HEK293 (cell line): Measurements from ENCODE around the gene EGFR.
A peak's percentile ranks its signal among the peaks of the same experiment; 100 is the strongest.

Experiments used
- HIC1 ChIP-seq: fragments of 450-650 bp; formaldehyde crosslinking; IDR thresholded peaks from 2 replicates; pipeline ENCODE4 v1.5.1; 2016; ENCODE audit warnings: missing biosample characterization, missing genetic modification characterization
- HOXA7 ChIP-seq: sonication (generic); formaldehyde crosslinking; IDR thresholded peaks from 2 replicates; pipeline ENCODE4 v1.8.1; 2022; ENCODE audit warnings: missing genetic modification reagents, borderline replicate concordance
- KLF1 ChIP-seq: fragments of 450-650 bp; formaldehyde crosslinking; IDR thresholded peaks from 2 replicates; pipeline ENCODE4 v1.5.1; 2016; ENCODE audit warnings: missing biosample characterization, missing genetic modification characterization
- MYNN ChIP-seq: fragments of 450-650 bp; formaldehyde crosslinking; IDR thresholded peaks from 2 replicates; pipeline ENCODE4 v1.5.1; 2016; ENCODE audit warnings: missing biosample characterization, missing genetic modification characterization, borderline replicate concordance
- PRDM10 ChIP-seq: fragments of 450-650 bp; formaldehyde crosslinking; IDR thresholded peaks from 2 replicates; pipeline ENCODE4 v1.5.1; 2016; ENCODE audit warnings: missing biosample characterization, missing genetic modification characterization
- PRDM6 ChIP-seq: fragments of 450-650 bp; formaldehyde crosslinking; IDR thresholded peaks from 2 replicates; pipeline ENCODE4 v1.5.1; 2017; ENCODE audit warnings: missing biosample characterization, missing genetic modification characterization
- SP7 ChIP-seq: fragments of 450-650 bp; formaldehyde crosslinking; IDR thresholded peaks from 2 replicates; pipeline ENCODE4 v1.5.1; 2016; ENCODE audit warnings: missing biosample characterization, missing genetic modification characterization
- TSHZ1 ChIP-seq: fragments of 450-650 bp; formaldehyde crosslinking; IDR thresholded peaks from 2 replicates; pipeline ENCODE4 v1.5.1; 2016; ENCODE audit warnings: missing biosample characterization, missing genetic modification characterization, borderline replicate concordance
- YY1 ChIP-seq: fragments of 450-650 bp; formaldehyde crosslinking; IDR thresholded peaks from 2 replicates; pipeline ENCODE4 v1.5.1; 2018; ENCODE audit warnings: missing biosample characterization, missing genetic modification characterization
- ZNF10 ChIP-seq: fragments of 450-650 bp; formaldehyde crosslinking; IDR thresholded peaks from 2 replicates; pipeline ENCODE4 v1.5.1; 2017; ENCODE audit warnings: missing biosample characterization, missing genetic modification characterization
- ZNF174 ChIP-seq: fragments of 450-650 bp; formaldehyde crosslinking; IDR thresholded peaks from 2 replicates; pipeline ENCODE4 v1.5.0; 2017; ENCODE audit warnings: missing biosample characterization, mild to moderate bottlenecking, missing genetic modification characterization
- ZNF175 ChIP-seq: fragments of 450-650 bp; formaldehyde crosslinking; IDR thresholded peaks from 2 replicates; pipeline ENCODE4 v1.5.1; 2016; ENCODE audit warnings: missing biosample characterization, missing genetic modification characterization
- ZNF184 ChIP-seq: fragments of 450-650 bp; IDR thresholded peaks from 2 replicates; pipeline ENCODE4 v1.5.1; 2018; ENCODE audit warnings: missing biosample characterization, mild to moderate bottlenecking, missing genetic modification characterization
- ZNF211 ChIP-seq: fragments of 450-650 bp; formaldehyde crosslinking; IDR thresholded peaks from 2 replicates; pipeline ENCODE4 v1.5.1; 2016; ENCODE audit warnings: low read depth, missing biosample characterization, missing genetic modification characterization
- ZNF223 ChIP-seq: fragments of 450-650 bp; formaldehyde crosslinking; IDR thresholded peaks from 2 replicates; pipeline ENCODE4 v1.5.1; 2016; ENCODE audit warnings: missing biosample characterization, missing genetic modification characterization
- ZNF24 ChIP-seq: fragments of 450-650 bp; formaldehyde crosslinking; IDR thresholded peaks from 2 replicates; pipeline ENCODE4 v1.5.1; 2016; ENCODE audit warnings: missing biosample characterization, missing genetic modification characterization
- ZNF266 ChIP-seq: fragments of 450-650 bp; formaldehyde crosslinking; IDR thresholded peaks from 2 replicates; pipeline ENCODE4 v1.5.1; 2016; ENCODE audit warnings: missing biosample characterization, missing genetic modification characterization, low read depth
- ZNF324 ChIP-seq: fragments of 450-650 bp; formaldehyde crosslinking; IDR thresholded peaks from 2 replicates; pipeline ENCODE4 v1.5.1; 2016; ENCODE audit warnings: missing biosample characterization, missing genetic modification characterization
- ZNF510 ChIP-seq: fragments of 450-650 bp; formaldehyde crosslinking; IDR thresholded peaks from 2 replicates; pipeline ENCODE4 v1.5.1; 2018; ENCODE audit warnings: mild to moderate bottlenecking, missing genetic modification characterization, missing biosample characterization; ENCODE audit not compliant: insufficient replicate concordance
- ZNF555 ChIP-seq: fragments of 450-650 bp; formaldehyde crosslinking; conservative IDR thresholded peaks from 2 replicates; pipeline ENCODE4 v1.5.1; 2017; ENCODE audit warnings: missing biosample characterization, mild to moderate bottlenecking, missing genetic modification characterization, inconsistent platforms
- ZNF623 ChIP-seq: fragments of 450-650 bp; formaldehyde crosslinking; IDR thresholded peaks from 2 replicates; pipeline ENCODE4 v1.5.1; 2016; ENCODE audit warnings: missing biosample characterization, missing genetic modification characterization
- ZNF692 ChIP-seq: fragments of 450-650 bp; formaldehyde crosslinking; IDR thresholded peaks from 2 replicates; pipeline ENCODE4 v1.5.1; 2016; ENCODE audit warnings: missing biosample characterization, missing genetic modification characterization
- ZNF701 ChIP-seq: fragments of 450-650 bp; formaldehyde crosslinking; IDR thresholded peaks from 2 replicates; pipeline ENCODE4 v1.5.1; 2016; ENCODE audit warnings: missing biosample characterization, missing genetic modification characterization
- ZNF768 ChIP-seq: fragments of 450-650 bp; formaldehyde crosslinking; IDR thresholded peaks from 2 replicates; pipeline ENCODE4 v1.5.1; 2018; ENCODE audit warnings: missing biosample characterization, mild to moderate bottlenecking, missing genetic modification characterization
- ZNF791 ChIP-seq: fragments of 450-650 bp; formaldehyde crosslinking; IDR thresholded peaks from 2 replicates; pipeline ENCODE4 v1.5.1; 2016; ENCODE audit warnings: missing biosample characterization, missing genetic modification characterization
- ZSCAN18 ChIP-seq: fragments of 450-650 bp; formaldehyde crosslinking; IDR thresholded peaks from 2 replicates; pipeline ENCODE4 v1.5.1; 2016; ENCODE audit warnings: missing biosample characterization, missing genetic modification characterization

EGFR gene

GRCh38 chr7:55127622-55128081 lies 108.8 kb downstream of the EGFR start (continued):
- TF ChIP-seq PRDM10 (tag by site-specific recombination) (peak; percentile 70), ZNF701 (no peak), ZNF555 (tag by site-specific recombination) (no peak), ZNF692 (no peak), ZNF266 (tag by site-specific recombination) (no peak), SP7 (tag by site-specific recombination) (peak; percentile 86), ZNF211 (tag by site-specific recombination) (no peak), MYNN (tag by site-specific recombination) (no peak), ZNF175 (tag by site-specific recombination) (no peak), ZNF184 (tag by site-specific recombination) (no peak), ZNF324 (no peak), ZNF174 (tag by site-specific recombination) (no peak), ZNF223 (tag by site-specific recombination) (no peak), ZNF510 (tag by site-specific recombination) (no peak), KLF1 (tag by site-specific recombination) (peak; percentile 44), TSHZ1 (peak; percentile 15; the same call in 1 of the 2 replicates), ZNF623 (tag by site-specific recombination) (no peak), ZNF768 (tag by site-specific recombination) (no peak), YY1 (tag by site-specific recombination) (no peak), HOXA7 (CRISPR knock-in tag) (no peak), ZNF10 (tag by site-specific recombination) (no peak), HIC1 (no peak), ZNF24 (tag by site-specific recombination) (0 out of 2 replicates have a peak, but pooled peaks have one; percentile 35), ZSCAN18 (tag by site-specific recombination) (no peak), ZNF791 (tag by site-specific recombination) (no peak), PRDM6 (tag by site-specific recombination) (peak; percentile 94)
